HG03280 (cell line): ENCODE results near the gene CYP2A6.
A peak's percentile ranks its signal among the peaks of the same experiment; 100 is the strongest.
"Not testable (repeated sequence)": the region's sequence is repeated elsewhere in the genome, so short reads cannot be mapped to it uniquely, and the experiment has no call there.

Experiments
- ATAC-seq: cut with Tn5 transposase; IDR thresholded peaks from one replicate; pipeline ENCODE4 v1.9.1; 2021; ENCODE audit warnings: mild to moderate bottlenecking, moderate library complexity; ENCODE audit not compliant: unreplicated experiment

CYP2A6 gene

GRCh38 chr19:40822704-40823553, 27.3 kb downstream of the CYP2A6 start:
- ATAC-seq = not testable (repeated sequence)

GRCh38 chr19:40822161-40822560, 28.1 kb downstream of the CYP2A6 start:
- ATAC-seq = no peak

GRCh38 chr19:40819479-40820234, 30.6 kb downstream of the CYP2A6 start:
- ATAC-seq = not testable (repeated sequence)

GRCh38 chr19:40818480-40819399, 31.5 kb downstream of the CYP2A6 start:
- not testable (repeated sequence) for ATAC-seq

GRCh38 chr19:40815223-40815622, 35.0 kb downstream of the CYP2A6 start:
- no peak for ATAC-seq

- ATAC-seq = no peak
Measured at GRCh38 chr19:40813182-40813581, 37.1 kb downstream of the CYP2A6 start.

DNA sequence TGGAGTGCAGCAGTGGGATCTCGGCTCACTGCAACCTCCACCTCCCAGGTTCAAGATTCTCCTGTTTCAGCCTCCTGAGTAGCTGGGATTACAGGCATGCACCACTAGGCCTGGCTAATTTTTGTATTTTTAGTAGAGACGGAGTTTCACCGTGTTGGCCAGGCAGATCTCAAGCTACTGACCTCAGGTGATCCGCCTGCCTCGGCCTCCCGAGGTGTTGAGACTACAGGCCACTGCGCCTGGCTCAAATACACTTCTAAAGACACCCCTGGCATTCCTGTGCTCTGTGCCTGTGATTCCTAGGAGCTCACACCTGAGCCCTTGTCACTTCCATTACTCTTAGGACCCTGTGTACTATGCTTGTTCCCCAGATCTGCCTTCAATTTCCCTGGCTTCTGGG, 37.7 kb downstream of the CYP2A6 start:
- not testable (repeated sequence) for ATAC-seq

DNA sequence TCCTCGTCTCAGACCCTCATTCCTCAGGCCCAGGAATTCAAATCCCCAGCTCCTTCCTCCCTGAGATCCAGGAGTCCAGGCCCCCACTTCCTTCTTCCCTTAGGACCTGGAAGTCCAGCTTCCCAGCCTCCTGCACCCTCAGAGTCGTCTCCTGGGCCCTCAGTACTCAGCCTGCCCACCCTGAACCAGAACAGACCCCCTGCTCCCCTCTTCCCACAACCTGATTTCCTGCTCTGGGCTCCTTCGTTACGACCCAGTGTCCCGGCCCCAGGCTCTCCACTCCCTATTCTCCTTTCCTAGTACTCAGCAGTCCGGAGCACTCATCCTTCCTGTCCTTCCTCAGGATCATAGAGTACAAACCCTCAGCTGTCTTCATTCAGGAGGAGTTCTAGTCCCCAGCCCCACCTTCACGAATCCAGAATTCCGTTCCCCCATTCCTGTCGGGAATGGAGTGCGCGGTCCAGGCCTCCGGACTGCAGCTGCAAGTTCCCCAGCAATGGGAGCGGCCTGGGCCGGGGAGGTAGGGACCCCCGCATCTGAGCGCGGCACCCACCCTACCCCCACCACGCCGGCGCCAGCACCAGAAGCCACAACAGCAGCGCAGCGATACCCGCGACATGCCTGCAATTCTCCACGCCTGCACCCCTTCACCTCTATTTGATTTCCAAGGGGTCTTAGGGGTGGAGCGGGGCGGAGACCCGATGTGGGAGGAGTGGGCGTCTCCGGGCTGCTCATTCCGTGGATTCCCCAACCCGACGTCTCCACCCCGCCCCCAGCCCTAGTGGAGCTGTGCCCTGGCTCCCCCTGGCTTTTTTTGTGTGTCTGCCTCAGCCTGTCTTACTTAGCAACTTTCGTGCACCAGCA, 38.5 kb downstream of the CYP2A6 start:
- ATAC-seq = no peak

GRCh38 chr19:40810649-40811408, 39.4 kb downstream of the CYP2A6 start:
- ATAC-seq = peak; percentile 52

DNA sequence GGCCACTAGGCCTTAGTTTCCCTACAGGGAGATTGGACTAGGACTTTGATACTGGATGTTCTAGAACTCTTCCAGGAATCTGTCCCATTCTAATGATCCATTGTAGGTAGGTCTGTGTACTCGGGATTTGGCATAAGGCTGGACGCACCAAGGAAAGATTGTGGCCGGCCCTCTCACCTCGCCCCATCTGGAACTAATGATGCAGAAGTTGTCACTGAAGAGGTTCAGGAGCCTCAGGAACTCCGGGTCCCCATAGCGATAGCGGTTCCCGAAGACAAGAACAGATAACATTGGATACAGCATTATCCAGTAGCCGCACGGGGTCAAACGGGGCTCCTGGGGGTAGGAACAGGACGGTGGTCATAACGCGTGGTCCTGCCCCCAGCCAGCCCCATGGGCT, 40.1 kb downstream of the CYP2A6 start:
- no peak for ATAC-seq

DNA sequence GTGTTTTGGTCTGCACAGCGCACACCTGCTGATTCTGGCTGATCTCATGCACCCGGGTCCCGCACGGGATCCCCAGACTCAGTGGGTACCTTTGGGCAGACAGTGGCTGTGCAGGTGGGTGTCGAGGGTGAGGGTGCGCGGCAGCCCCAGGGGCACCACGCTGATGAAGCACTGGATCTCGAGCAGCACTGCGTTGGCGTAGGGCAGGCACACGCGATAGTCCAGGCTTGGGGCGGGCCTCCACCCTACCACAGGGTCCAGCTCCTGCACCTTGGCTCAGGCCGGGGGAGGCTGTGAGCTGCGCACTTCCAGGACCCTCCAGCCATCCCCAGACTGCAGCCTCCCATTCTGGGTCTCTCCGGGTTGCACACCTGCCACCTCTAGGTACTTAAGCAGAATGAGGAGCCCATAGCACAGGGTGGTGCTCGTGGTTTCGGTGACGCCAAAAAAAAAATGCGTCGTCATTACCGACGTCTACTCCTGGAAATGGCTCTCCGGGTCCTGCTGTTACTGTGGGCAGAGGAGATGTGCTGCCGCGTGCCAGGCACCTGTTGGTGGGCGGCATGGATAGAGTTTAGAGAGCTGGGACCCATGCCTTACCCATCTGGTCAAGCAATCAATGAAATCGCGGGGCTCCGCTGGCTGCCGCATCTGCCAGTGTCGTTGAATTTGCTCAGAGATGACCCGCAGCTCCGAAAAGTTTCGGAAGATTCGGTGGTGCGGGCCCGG, 40.7 kb downstream of the CYP2A6 start:
- ATAC-seq = no peak

- no peak for ATAC-seq
Measured at GRCh38 chr19:40808497-40808896, 41.8 kb downstream of the CYP2A6 start.

GRCh38 chr19:40808021-40808325, 42.3 kb downstream of the CYP2A6 start:
- no peak for ATAC-seq

GRCh38 chr19:40807147-40808020, 42.9 kb downstream of the CYP2A6 start:
- no peak for ATAC-seq

- peak; percentile 43 for ATAC-seq
Measured at GRCh38 chr19:40806423-40807146, 43.7 kb downstream of the CYP2A6 start.

- ATAC-seq = no peak
Measured at GRCh38 chr19:40805258-40805868, 44.9 kb downstream of the CYP2A6 start.

DNA sequence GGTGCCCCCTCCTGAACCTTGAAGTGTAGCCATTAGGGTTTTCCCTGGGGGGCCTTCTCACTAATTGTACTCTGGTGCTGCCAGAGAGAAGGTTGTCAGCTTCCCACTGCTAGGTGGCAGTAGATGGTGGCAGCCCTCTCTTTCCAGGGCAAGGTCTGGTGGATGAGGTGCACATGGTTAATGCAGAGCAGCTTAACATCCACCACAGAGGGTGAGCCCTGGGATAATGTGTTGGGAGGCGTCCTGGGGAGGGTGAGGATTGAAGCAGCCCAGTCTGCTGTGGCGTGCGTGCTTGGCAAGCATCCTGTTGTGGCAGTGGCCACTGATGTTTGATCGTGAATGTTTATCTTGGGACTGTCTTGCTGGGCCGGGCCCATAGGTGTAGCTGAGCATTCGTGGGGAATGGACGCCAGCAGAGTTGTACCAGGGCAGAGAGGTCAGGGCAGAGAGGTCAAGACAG, 45.4 kb downstream of the CYP2A6 start:
- ATAC-seq = no peak
